Measurements from ENCODE around the gene RSU1.

GRCh38 chr10:16798571-16798970, 18.7 kb downstream of the RSU1 start:
- TF ChIP-seq CTCF (IDR thresholded peaks at IDR 0.05; ENCODE audit: borderline replicate concordance, extremely low read depth, low read length, poor library complexity, severe bottlenecking) (no peak), EZH2 (IDR thresholded peaks at IDR 0.05; ENCODE audit: borderline replicate concordance, low read depth, low read length, severe bottlenecking) (no peak)
